NOMO-1 treated with dmso at 0.1 percent for 144 hours (cell line): ENCODE measurements around the gene SMPX.
"Not testable (repeated sequence)": the region's sequence is repeated elsewhere in the genome, so short reads cannot be mapped to it uniquely, and the experiment has no call there.

Experiments used
- DNase-seq: peaks from one replicate; lab custom pipeline; 2025; ENCODE audit not compliant: unreplicated experiment; lab: John Stamatoyannopoulos, UW

The SMPX gene

DNA sequence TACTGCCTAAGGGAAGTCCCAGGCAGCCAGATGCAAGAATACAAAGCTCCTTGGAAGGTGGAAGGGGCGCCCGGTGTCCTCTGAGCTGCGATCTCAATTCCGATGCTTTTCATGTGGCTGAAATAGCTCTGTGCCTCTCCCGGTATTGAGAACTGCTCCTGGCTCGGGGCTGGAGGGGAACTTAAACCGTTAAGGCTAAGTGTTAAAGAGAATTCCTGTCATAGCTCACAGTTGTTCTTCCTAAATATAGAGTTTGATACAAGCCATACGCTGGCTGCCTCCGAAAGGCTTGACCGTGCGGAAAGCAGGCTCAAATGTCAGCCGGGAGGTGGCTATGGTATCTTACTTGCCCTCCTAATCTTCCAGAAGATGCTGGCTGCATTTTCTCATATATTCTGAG, at the start of gene SMPX:
SMPX (minus strand) TSS at position 157 of the 400 bp plus-strand sequence. CDS start 3,826 bp downstream, outside the sequence.
- DNase-seq: no peak

DNA sequence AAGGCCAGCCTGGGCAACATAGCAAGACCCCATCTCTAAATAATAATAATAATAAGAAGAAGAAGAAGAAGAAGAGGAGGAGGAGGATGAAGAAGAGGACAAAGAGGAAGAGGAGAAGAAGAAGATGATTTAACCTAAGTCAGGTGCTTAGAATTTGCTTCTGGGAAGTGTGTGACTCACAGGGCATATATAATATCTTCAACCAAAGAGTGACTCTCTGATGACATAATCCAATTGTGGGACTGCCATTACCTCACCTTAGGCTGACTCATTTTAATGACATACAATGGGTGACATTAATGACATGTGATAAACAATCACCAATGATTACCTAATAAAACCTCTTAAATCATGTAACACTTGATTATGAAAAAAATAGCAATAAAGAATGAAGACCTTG, 48.8 kb upstream of the SMPX start:
- no peak for DNase-seq

DNA sequence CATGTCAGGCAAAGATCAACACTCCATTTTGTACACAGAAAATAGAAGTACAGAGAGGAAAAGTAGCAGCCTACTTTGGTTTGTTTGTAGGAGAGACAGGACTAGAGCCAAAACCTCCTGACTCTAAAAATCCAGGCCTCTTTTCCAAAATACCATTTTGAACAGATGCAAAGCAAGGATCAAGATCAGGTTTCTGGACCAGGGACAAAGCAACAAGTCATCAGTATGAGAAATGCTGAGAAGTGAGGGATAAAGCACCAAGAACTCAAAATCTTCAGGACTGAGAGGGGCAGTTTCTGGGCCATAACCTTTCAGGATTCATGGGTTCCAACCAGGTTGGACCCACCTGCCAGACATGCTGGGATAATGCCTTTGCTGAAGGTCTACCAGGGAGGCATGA, 44.9 kb upstream of the SMPX start:
- no peak for DNase-seq

DNA sequence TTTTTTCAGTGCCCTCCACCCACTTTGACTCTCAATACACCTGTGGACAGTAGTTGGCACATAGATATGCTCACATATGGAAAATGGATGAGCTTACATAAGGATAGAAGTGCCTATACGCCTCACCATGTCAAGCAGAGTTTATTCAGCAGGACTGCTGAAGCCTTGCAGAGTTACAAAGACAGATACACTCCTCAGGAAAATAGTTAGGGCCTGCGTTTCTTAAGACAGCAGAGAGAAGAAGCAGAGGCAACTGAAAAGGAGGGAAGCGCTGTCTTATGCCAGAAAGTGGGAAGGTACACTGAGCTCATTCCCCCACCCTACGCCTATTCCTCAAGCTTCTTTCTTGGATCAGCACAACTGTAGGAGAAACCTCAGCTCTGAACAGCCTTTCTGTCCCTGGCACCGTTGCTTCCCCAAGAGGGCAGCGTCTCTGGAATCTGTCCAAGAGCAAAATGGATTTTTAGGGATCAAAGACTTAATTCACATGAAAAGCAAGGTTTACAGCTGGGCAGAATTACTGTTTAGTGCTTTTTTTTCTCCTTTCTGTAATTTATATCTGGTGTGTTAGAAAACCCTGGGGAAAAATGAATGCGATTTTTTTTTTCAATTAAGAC, 44.2 kb upstream of the SMPX start:
- no peak for DNase-seq

DNA sequence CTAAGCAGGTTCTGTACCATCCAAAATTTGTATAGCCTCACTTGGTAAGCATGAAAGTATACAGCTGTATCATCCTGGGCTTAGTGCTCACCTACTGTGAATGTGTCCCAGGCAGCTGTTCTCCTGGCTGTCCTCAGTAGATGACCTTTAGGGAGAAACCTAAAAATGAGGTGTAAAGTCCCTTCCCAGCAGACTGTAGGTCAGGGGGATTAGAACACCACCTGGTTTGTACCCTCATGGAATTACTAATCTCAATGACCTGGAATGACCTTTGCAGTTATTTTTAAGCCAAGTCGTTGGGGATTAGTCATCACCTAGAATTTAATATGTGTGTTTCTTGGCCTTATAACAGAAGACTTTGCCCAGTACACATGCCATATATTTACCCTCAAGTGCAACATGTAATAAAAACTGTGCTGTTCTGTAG, 42.4 kb upstream of the SMPX start:
- no peak for DNase-seq

DNA sequence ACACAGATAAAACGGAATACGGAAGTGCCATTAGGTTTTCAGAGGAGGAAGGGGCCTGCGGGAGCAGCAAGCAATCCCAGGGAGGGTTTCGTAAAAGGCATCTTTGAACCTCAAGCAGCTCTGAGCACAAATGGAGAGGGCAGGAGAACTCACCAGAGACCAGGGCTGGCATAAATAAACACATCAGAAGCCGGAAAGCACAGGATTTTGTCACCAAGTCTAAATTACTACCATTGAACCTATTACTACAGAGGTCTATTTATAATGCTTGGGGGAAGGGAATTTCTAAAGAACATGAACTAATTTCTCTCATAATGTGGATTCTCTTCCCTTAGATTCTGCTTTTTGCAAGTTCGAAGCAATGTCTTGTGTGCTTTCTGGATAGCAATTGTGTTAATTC, 41.9 kb upstream of the SMPX start:
- peak; percentile 31 for DNase-seq

DNA sequence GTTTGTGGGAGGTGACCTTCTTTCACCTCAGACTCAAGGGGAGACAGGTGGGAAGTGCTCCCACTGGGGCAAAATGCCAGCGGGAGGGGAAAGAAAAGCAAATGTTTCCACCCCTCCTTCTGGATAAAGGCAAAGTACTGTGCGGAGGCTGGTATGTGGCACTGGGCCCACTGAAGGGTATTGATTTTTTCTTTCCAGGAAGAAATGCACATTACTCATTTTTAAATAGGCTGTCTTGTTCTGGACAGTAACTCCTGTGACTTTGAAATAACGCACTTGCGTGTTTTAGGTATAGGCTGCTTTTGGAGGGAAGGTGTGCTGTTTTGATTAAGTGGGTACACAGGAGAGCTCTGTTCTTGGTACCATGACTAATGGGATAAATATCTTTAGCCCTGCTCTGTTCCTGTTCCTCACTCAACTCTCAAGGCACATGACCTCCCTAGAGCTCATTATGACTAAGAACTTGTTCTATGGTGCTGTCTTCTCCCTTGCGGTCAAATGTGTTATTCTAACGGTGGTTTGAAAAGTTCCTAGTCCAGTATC, 40.8 kb upstream of the SMPX start:
- DNase-seq: no peak

DNA sequence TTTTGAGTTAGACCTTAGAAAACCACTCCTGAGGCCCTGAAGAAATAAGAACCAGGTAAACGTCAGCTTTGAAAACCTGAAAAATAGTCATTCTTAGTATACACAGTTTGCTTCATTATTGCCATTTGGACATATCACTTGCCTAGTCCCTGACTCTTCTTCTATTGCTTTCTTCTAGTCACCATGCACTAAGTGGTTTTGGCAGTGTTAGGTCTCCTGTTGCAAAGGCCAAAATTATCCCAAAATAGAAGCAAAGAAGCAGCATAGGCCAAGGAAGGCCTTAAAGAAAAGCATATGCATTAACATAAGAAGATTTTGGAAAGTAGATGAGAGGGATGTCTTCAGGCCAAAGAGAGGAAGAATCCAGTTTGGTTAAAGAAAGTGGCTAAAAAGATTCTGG, 24.1 kb upstream of the SMPX start:
- no peak for DNase-seq

DNA sequence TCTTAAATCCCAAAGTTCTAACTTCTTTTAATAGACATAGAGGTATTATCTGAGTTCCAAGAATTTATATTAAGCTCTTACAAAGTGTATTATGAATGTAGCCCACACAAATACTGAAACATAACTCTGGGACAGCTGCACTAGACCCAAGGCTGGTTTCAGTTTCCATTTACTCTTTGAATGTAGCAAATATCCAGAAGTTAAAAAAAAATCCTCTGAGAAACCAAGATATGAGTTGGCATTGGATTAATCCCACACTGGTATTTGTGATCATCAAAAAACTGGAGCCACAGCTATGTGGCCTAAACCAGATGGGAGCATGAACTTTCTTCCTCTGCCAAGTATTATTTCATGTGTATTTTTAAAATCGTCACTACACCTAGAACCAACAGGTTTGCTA, 23.6 kb upstream of the SMPX start:
- no peak for DNase-seq

DNA sequence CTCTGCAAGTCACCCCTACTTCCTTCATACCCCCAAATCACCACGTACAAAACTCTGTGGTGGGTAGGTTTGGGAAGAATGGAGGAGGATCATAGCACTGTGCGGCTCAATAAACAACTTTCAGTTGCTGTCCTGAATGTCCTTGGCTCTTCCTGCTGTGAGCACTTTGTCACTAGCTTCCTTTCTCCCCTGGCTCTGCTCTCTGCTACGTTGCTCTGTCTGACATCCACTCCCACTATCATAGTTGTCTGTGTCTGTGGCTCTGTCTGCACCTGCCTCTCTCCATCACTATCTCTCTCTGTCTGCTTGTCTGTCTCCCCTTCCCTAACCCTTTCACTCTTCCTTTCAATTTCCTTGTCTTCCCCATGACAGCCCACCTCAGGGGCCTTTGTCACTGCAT, 21.2 kb upstream of the SMPX start:
- no peak for DNase-seq

DNA sequence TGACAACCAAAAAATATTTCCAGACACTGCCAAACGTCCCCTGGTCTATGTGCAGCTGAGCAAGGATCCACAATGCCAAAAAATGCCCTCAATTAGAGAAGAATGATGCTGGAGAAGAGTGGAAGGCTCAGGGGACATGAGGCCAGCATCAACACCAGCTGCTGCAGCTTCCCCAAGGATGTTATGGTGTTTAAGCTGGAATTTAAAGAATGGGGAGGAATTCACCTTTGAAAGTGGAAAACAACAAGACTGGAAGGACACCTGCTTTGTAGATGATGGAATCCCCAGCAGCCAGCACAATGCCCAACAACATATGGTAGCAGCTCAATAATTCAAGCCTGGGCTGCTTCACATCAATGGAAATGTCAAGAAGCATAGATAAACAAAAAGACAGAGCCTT, 20.3 kb upstream of the SMPX start:
- no peak for DNase-seq

DNA sequence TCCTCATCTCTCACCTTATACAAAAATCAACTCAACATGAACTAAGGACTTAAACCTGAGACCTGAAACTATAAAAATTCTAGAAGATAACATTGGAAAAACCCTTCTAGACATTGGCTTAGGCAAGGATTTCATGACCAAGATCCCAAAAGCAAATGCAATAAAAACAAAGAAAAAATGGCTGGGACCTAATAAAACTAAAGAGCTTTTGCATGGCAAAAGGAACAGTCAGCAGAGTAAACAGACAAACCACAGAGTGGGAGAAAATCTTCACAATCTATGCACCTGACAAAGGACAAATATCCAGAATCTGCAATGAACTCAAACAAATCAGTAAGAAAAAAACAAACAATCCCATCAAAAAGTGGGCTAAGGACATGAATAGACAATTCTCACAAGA, 17.2 kb upstream of the SMPX start:
- not testable (repeated sequence) for DNase-seq

DNA sequence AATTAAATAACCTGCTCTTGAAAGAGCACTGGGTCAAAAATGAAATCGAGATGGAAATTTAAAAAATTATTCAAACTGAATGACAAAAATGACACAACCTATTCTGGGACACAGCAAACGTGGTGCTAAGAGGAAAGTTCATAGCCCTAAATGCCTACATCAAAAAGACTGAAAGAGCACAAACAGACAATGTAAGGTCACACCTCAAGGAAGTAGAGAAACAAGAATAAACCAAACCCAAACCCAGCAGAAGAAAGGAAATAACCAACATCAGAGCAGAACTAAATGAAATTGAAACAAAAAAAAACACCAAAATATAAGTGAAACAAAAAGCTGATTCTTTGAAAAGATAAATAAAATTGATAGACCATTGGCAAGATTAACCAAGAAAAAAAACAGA, 15.1 kb upstream of the SMPX start:
- not testable (repeated sequence) for DNase-seq

DNA sequence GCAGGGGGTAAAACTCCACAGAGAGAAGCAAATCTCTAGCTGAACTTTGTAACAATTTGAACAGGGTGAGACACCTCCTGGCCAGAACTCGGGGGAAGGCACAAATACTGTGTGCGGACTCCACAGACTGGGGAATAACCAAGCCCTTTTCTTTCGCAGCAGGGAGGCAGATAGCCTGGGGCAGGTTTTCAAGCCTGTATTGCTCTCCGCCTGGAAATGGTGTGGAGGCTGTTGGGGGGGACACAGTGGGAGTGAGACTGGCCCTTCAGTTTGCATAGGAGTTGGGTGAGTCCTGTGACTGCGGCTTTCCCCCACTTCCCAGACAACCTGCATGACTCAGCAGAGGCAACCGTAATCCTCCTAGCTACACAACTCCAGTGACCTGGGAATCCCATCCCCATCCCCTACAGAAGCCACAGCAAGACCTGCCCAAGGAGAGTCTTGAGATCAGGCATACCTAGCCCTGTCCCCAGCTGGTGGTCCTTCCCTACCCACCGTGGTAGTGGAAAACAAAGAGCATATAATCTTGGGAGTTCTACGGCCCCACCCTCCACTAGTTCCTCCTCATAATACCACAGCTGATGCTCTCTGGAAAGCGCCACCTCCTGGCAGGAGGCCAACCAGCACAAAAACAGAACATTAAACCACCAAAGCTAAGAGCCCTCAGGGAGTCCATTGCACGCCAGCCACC, 12.9 kb upstream of the SMPX start:
- DNase-seq: no peak

DNA sequence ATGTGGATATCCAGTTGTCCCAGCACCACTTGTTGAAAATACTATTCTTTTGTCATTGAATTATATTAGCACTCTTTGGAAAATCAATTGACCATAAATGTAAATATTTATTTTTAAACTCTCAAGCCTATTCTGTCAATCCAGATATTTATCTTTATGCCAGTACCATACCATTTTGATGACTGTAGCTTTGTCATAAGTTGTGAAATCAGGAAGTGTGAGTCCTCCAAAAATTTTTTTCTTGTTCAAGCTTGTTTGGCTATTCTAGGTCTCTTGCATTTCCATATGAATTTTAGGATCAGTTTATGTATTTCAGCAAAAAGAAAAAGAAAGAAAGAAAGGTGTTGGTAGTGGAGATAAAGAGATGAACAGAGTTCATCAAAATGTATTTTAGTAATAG, 8.2 kb upstream of the SMPX start:
- DNase-seq: no peak

DNA sequence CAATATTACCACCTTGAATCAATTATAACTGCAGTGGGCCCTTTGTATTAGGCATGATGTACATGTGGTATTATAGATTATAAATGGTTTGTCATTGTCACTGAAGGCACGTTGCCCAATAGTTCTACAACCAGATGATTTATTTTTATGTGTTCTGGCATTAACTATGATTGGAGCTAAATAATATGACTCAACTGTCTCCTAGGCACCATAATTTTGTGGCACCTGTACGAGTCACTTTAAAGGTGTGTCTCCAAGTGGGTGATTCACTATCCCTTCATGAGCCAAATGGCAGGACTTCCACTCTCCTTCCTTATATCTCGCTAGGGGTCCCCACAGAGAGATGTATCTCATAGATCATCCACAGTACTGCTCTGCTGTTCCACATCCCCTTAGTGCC, 6.1 kb upstream of the SMPX start:
- DNase-seq: no peak

DNA sequence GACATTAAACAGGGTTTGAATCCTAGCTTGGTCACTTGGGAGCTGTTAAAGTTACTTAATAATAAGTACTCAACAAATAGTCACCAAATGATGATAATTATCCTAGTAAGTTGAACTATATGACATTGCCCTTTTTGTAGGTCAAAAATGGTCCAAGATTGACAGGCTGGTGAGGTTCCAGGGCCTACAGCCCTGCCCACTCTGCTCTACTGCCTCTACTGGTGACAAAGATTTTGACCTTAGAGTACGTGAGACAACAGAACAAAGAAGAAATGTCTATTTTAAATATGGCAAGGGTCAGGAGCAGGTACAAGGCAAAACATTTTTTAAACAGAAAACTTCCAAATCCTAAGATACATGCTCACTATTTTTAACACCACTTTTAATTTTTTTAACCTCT, 572 bp upstream of the SMPX start:
- DNase-seq: no peak

DNA sequence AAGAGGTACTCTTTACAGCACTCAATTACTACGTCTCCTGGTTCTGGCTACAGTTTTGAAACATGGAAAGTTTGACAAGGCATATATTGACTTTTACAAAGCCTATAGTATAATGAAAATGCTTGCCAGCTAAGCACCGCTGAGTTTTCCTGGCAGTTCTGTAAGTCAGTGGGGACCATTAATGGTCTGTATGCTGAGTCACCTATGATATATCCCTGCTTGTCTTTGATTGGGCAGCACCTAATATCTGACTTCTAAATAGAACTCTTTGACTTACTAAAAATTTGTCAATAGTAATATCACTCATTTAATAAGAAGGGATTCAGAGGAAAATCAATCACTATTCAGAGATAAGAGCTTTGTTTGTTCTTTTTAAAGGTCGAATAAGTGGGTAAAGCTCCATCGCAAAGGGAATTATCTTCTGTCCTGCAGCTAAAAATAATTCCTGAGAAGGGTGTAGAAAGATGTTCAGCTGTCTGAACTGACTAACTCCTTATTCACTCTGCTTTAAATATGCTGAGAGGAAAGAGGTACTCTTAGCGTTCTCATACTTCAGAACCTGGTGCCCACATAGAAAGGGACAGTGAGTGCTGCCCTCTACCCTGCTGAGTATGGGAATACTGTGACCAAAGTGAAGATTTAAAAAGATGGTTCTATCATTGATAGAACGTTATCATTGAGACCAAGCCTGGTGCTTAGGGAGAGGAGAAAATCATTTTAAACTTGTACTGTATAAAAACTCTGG, 959 bp downstream of the SMPX start:
- no peak for DNase-seq

DNA sequence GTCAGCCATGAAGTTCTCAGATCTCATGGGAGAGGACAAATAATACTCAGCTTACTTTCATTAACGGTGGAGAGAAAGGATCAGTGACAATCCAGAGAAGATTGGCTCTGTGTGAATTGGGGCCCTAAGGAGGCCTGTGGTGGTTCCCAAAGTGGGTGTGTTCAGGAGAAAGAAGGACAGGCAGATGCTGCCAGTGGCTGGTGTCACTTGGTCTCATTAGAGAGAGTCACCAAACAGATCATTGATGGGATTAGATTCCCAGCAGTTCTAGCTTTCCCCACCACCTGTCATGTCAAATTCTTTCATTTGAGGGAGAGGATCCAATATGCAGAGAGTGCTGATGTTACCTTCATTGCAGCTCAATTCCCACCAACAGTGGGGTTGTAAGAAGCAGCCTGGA, 8.0 kb downstream of the SMPX start:
- no peak for DNase-seq

DNA sequence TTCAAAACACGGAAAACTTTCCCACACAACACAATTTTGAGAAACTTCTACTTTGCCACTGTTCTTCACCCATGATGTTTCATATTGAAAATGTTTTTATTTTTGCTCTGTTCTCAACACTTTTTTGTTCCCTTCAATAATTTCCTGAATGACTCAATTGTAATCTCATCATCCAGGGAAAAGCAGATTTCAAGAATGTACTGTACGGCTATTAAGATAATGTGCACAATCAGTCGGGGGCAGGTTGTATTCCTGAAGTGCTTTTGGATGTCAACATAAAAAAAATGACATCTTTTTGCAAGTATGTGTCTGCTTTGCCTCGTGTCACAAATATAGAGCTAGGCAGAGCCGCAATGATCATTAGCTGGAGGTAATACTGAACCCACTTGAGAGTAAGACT, 9.7 kb downstream of the SMPX start:
- no peak for DNase-seq

DNA sequence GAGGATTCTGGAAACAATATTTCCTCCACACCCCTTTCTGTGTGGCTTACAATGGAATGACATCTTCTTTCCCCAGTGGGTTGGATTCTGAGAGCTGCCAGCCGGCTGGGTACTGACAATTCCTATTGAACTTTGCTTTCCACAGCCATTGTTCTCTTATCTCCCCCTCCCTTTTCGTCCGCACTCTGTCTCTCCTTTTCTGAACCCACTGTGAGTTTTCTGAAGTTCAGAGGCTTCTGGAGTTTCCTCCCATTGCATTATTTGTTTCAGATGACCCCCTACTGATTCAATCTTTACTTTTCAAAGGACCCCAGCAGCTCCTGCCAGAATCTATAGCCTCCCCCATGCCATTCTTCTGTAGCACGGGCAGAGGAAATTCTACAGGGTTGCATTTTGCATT, 10.4 kb downstream of the SMPX start:
- no peak for DNase-seq

DNA sequence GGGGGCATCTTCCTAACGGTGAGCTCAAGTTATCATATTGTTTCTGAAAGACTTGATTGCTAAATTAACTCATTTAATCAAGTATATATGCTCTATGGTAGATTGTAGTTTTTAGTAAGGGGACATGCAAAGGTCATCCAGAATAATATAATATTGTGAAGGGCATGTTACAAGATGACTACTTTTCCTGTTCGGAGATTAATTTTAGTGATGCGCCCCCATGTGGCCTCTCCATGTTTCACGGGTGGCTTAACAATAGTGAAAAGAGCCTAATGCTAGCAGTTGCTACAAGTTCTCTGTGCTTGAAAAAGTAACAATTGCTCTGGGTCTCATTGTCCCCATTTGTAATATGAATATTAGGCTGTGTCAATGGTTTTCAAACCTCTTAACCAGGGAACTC, 12.2 kb downstream of the SMPX start:
- no peak for DNase-seq
